HepG2 (cell line): ENCODE measurements around the gene AKIRIN1. TPM values are rescaled to one million over a fixed set of nuclear protein-coding genes. Genes with fewer than 3 reads are reported as not detected.

Source experiments
- ATAC-seq: fragments of 200-7000 bp; cut with Tn5 transposase; 3 replicates; pipeline ENCODE4 v1.9.1; 2020; ENCODE audit warnings: mild to moderate bottlenecking, moderate library complexity
- BruUV-seq: library from RNA; stranded (reverse); fragments of 400-500 nt; replicated peaks from 2 replicates; lab custom pipeline; 2021; lab: Mats Ljungman, UMichigan
- CTCF ChIA-PET: fragments of 300-600 bp; formaldehyde crosslinking; extraction: SDS; loops from one replicate; lab custom pipeline; 2021; ENCODE audit warnings: low total read pairs, inconsistent platforms, low intra/inter-chr PET ratio; lab: Yijun Ruan, JAX
- POLR2A ChIA-PET: fragments of 350-600 bp; sonication (Branson Sonifier 250); formaldehyde crosslinking; loops from one replicate; lab custom pipeline; 2020; ENCODE audit warnings: antibody characterized with exemption, inconsistent platforms; lab: Yijun Ruan, JAX
- DNase-seq: peaks from one replicate; pipeline ENCODE4 v3.0.0-alpha.2; 2015; ENCODE audit warnings: low spot score
- FAIRE-seq: peaks from 3 replicates; lab custom pipeline; 2011; peaks lifted over from hg19 to GRCh38; lab: Jason Lieb, UNC
- H2AFZ ChIP-seq: one replicate; pipeline ENCODE4 v1.6.1; 2011; ENCODE audit warnings: low read length, inconsistent platforms
- H3K27ac ChIP-seq: fragments of 300-600 bp; 3 replicates; pipeline ENCODE4 v1.8.0; 2011; ENCODE audit warnings: mixed run types, mild to moderate bottlenecking, mixed read lengths, low read length, inconsistent platforms; ENCODE audit not compliant: insufficient read depth; ENCODE audit errors: extremely low read length
- H3K27me3 ChIP-seq, 2 experiments: fragments of 200-600 bp in 1 of 2; 2 replicates in 1 of 2; 3 replicates in 1 of 2; pipeline versions ENCODE4 v1.6.0 to v1.8.0; 2011; ENCODE audit warnings: low read length in 2 of 2, mild to moderate bottlenecking in 2 of 2, moderate library complexity in 2 of 2, inconsistent platforms in 1 of 2; ENCODE audit not compliant: insufficient read depth in 2 of 2, control insufficient read depth in 1 of 2
- H3K36me3 ChIP-seq, 2 experiments: fragments of 200-600 bp in 1 of 2; replicated peaks in 1 of 2; 2 replicates in 1 of 2; 3 replicates in 1 of 2; pipeline versions ENCODE4 v1.5.1 to v1.8.0; 2011; ENCODE audit warnings: low read length in 2 of 2, inconsistent platforms in 1 of 2; ENCODE audit not compliant: insufficient read depth in 2 of 2, control insufficient read depth in 1 of 2
- H3K4me1 ChIP-seq: 2 replicates; pipeline ENCODE4 v1.5.1; 2012; ENCODE audit warnings: low read length, inconsistent platforms; ENCODE audit not compliant: insufficient read depth
- H3K4me2 ChIP-seq: 2 replicates; pipeline ENCODE4 v1.6.0; 2011; ENCODE audit warnings: low read depth, low read length, inconsistent platforms
- H3K4me3 ChIP-seq, 3 experiments: fragments of 200-600 bp in 1 of 3; sonication (generic), shearing (Covaris generic) in 1 of 3; replicated peaks in 1 of 3; 2 replicates each; pipeline ENCODE4 v1.5.1; 2011 to 2016; ENCODE audit warnings: low read length in 3 of 3, inconsistent platforms in 2 of 3, low read depth in 2 of 3, mild to moderate bottlenecking in 2 of 3, control low read depth in 1 of 3, mixed read lengths in 1 of 3; ENCODE audit not compliant: insufficient read depth in 1 of 3
- H3K79me2 ChIP-seq: one replicate; pipeline ENCODE4 v1.6.1; 2011; ENCODE audit warnings: low read length, inconsistent platforms; ENCODE audit not compliant: insufficient read depth
- H3K9ac ChIP-seq: 2 replicates; pipeline ENCODE4 v1.6.0; 2011; ENCODE audit warnings: mild to moderate bottlenecking, low read depth, low read length, inconsistent platforms; ENCODE audit not compliant: insufficient read depth
- H3K9me3 ChIP-seq: 2 replicates; pipeline ENCODE4 v1.5.1; 2012; ENCODE audit warnings: mild to moderate bottlenecking, low read length
- H4K20me1 ChIP-seq: 2 replicates; pipeline ENCODE4 v1.6.0; 2011; ENCODE audit warnings: inconsistent platforms, mild to moderate bottlenecking, low read length, moderate library complexity; ENCODE audit not compliant: insufficient read depth
- FOXA1 ChIP-seq, 2 experiments: fragments of 450-650 bp in 1 of 2; sonication (generic) in 1 of 2; formaldehyde crosslinking in 1 of 2; IDR thresholded peaks; 2 replicates each; pipeline versions ENCODE4 v1.4.0 to v1.6.1; 2016 to 2020; ENCODE audit warnings: missing genetic modification reagents in 1 of 2
- FOXK1 ChIP-seq: sonication (generic); formaldehyde crosslinking; IDR thresholded peaks from 2 replicates; pipeline ENCODE4 v1.4.0; 2020; ENCODE audit warnings: low read depth, missing genetic modification reagents, borderline replicate concordance
- HMG20A ChIP-seq: IDR thresholded peaks from 2 replicates; pipeline ENCODE4 v1.6.1; 2016; ENCODE audit warnings: borderline replicate concordance
- HMG20B ChIP-seq: conservative IDR thresholded peaks from 2 replicates; pipeline ENCODE4 v1.6.1; 2016; ENCODE audit warnings: missing genetic modification reagents, missing compliant biosample characterization
- KDM3A ChIP-seq: IDR thresholded peaks from 2 replicates; pipeline ENCODE4 v1.6.1; 2018; ENCODE audit warnings: low read depth, missing compliant biosample characterization
- RFXAP ChIP-seq: sonication (generic); formaldehyde crosslinking; IDR thresholded peaks from 2 replicates; pipeline ENCODE4 v1.4.0; 2020; ENCODE audit warnings: missing genetic modification reagents, borderline replicate concordance
- SAFB2 ChIP-seq: sonication (generic); formaldehyde crosslinking; IDR thresholded peaks from 2 replicates; pipeline ENCODE4 v1.5.1; 2020; ENCODE audit warnings: missing genetic modification reagents, low read depth, mild to moderate bottlenecking, borderline replicate concordance
- TAF15 ChIP-seq: fragments of 200-400 bp; formaldehyde crosslinking; IDR thresholded peaks from one replicate; pipeline ENCODE4 v1.6.1; 2018; ENCODE audit warnings: mild to moderate bottlenecking, low read depth, low read length; ENCODE audit not compliant: poor library complexity, severe bottlenecking
- TBX2 ChIP-seq: sonication (generic); formaldehyde crosslinking; IDR thresholded peaks from 2 replicates; pipeline ENCODE4 v1.5.0; 2020; ENCODE audit warnings: missing genetic modification reagents, mild to moderate bottlenecking, borderline replicate concordance
- TFE3 ChIP-seq: IDR thresholded peaks from 2 replicates; pipeline ENCODE4 v1.6.1; 2016
- ZFAT ChIP-seq: sonication (generic); formaldehyde crosslinking; conservative IDR thresholded peaks from 2 replicates; pipeline ENCODE4 v1.8.1; 2023; ENCODE audit warnings: missing genetic modification reagents, inconsistent platforms
- ZFP62 ChIP-seq: sonication (generic); formaldehyde crosslinking; IDR thresholded peaks from 2 replicates; pipeline ENCODE4 v1.4.0; 2020; ENCODE audit warnings: missing genetic modification reagents
- ZNF232 ChIP-seq: sonication (generic); formaldehyde crosslinking; IDR thresholded peaks from 2 replicates; pipeline ENCODE4 v1.4.0; 2020; ENCODE audit warnings: missing genetic modification reagents, borderline replicate concordance
- ZNF503 ChIP-seq: sonication (generic); formaldehyde crosslinking; IDR thresholded peaks from 2 replicates; pipeline ENCODE4 v1.4.0; 2020; ENCODE audit warnings: missing genetic modification reagents
- ZNF704 ChIP-seq: sonication (generic); formaldehyde crosslinking; IDR thresholded peaks from 2 replicates; pipeline ENCODE4 v1.8.1; 2023; ENCODE audit warnings: mild to moderate bottlenecking, inconsistent platforms, moderate library complexity, missing genetic modification reagents, borderline replicate concordance
- WGBS: methylation state at CpG from one replicate; pipeline ENCODE4 v1.1.6; 2017; ENCODE audit warnings: low lambda C conversion rate; 5-methylcytosine and 5-hydroxymethylcytosine counted together
- in situ Hi-C: cut with HindIII; loops from 2 replicates; pipeline ENCODE4 v1.10.0; 2017; ENCODE audit warnings: low pct_unique_long_range_greater_than_20kb; ENCODE audit not compliant: extremely low pct_ligation_motif_present
- intact Hi-C: fragments of 100-400 bp; cut with micrococcal nuclease; formaldehyde crosslinking; loops from one replicate; pipeline ENCODE4 v1.10.0; 2022; ENCODE audit not compliant: unreplicated experiment
- polyA plus RNA-seq, 8 experiments: library from polyadenylated mRNA; depleted of rRNA in 3 of 8; stranded (reverse) in 7 of 8; unstranded in 1 of 8; fragments of >200 nt; fragmentation: Illumina TruSeq in 4 of 8; extraction: Trizol in 4 of 8; gene quantifications; 2 replicates each; pipeline versions ENCODE4 v1.2.1 to v1.2.3, GENCODE V29; 2011 to 2016; ENCODE audit warnings: low read depth in 4 of 8, missing spikeins in 1 of 8, mixed read lengths in 1 of 8; ENCODE audit not compliant: insufficient read depth in 1 of 8
- total RNA-seq, 5 experiments: library from RNA; depleted of rRNA; stranded (reverse); fragments of >200 nt; fragmentation: Illumina TruSeq; extraction: Trizol; gene quantifications; 2 replicates each; pipeline ENCODE4 v1.2.3, GENCODE V29; 2016; ENCODE audit warnings: low read depth in 1 of 5

Gene AKIRIN1
- total and polyA plus RNA-seq, 2 of the 13 experiments (the other 11 are each of a cell fraction or from before 2014, with no cell fraction given) = 123 to 157 TPM

- DNase-seq (no peak), ATAC-seq (no peak), FAIRE-seq (no peak)
- in situ Hi-C loops = no loop called here
- no TSS peak for BruUV-seq
- no peak overlapping the region for H3K4me2 ChIP-seq
- H4K20me1 ChIP-seq = no peaks in the 10 kb centered on the region
- no peak for TF ChIP-seq HMG20A
- TF ChIP-seq TAF15 = no peak
- no peak for TF ChIP-seq ZFAT
- no peak for TF ChIP-seq ZFP62
- TF ChIP-seq TFE3 (CRISPR knock-in tag) = no peak
- no peak for TF ChIP-seq TBX2 (CRISPR knock-in tag)
- TF ChIP-seq RFXAP (CRISPR knock-in tag) = no peak
- WGBS = 98% methylated on average over 6 of the region's 6 CpGs
- H3K27ac ChIP-seq = no peak overlapping the region
- no peak overlapping the region for H2AFZ ChIP-seq
- no peak overlapping the region for H3K4me3 ChIP-seq
- H3K9me3 ChIP-seq = no peaks in the 10 kb centered on the region
- H3K4me1 ChIP-seq = peaks cover 20% of the 10 kb centered on the region
- ChIA-PET CTCF (no interaction called here), POLR2A (interaction anchor here (0.7 kb wide), 1 partner anchor 49 kb away, joined by 3 read pairs; no protein-coding TSS in a partner anchor)
- H3K79me2 ChIP-seq = peaks cover 7% of the 10 kb centered on the region
- intact Hi-C loops = no loop called here
- peaks cover 9 to 34% of the 10 kb centered on the region in 2 experiments; a peak in 4 of 5 replicates for H3K36me3 ChIP-seq
- H3K9ac ChIP-seq = no peak overlapping the region
- no peaks in the 10 kb centered on the region for H3K27me3 ChIP-seq
These were observed 43.1 kb downstream of the AKIRIN1 start for GRCh38 chr1:39034114-39034654.

GRCh38 chr1:39036678-39037077, 45.6 kb downstream of the AKIRIN1 start:
- H3K27ac ChIP-seq = no peak overlapping the region
- H3K4me3 ChIP-seq = no peak overlapping the region
- no peaks in the 10 kb centered on the region for H3K27me3 ChIP-seq
- intact Hi-C loops = no loop called here
- no peaks in the 10 kb centered on the region for H4K20me1 ChIP-seq
- BruUV-seq = no TSS peak
- no peak overlapping the region for H2AFZ ChIP-seq
- H3K36me3 ChIP-seq = peaks cover 7 to 24% of the 10 kb centered on the region in 2 experiments; a peak in 4 of 5 replicates
- no peak for FAIRE-seq
- peaks cover 14% of the 10 kb centered on the region for H3K4me1 ChIP-seq
- H3K79me2 ChIP-seq = no peaks in the 10 kb centered on the region
- WGBS = 93% methylated on average over 4 of the region's 5 CpGs
- no peaks in the 10 kb centered on the region for H3K9me3 ChIP-seq
- DNase-seq = no peak
- POLR2A ChIA-PET = interaction anchor here (1.0 kb wide), 1 partner anchor 11 kb away, joined by 3 read pairs; the partner anchor contains the start of gene NDUFS5
- no peak overlapping the region for H3K4me2 ChIP-seq
- in situ Hi-C loops = no loop called here
- CTCF ChIA-PET = no interaction called here
- H3K9ac ChIP-seq = no peak overlapping the region
- ATAC-seq = no peak
- TF ChIP-seq ZNF503 (CRISPR knock-in tag) (no peak), ZNF232 (CRISPR knock-in tag) (no peak), FOXK1 (CRISPR knock-in tag) (no peak), FOXA1 (IDR thresholded peaks at IDR 0.05) (no peak), FOXA1 (CRISPR knock-in tag; IDR thresholded peaks at IDR 0.05) (no peak), ZNF704 (CRISPR knock-in tag) (no peak), KDM3A (CRISPR knock-in tag) (no peak), SAFB2 (no peak), HMG20B (CRISPR knock-in tag) (no peak)
